Activated CD8-positive, alpha-beta memory T cell treated with anti-CD3 and anti-CD28 coated beads for 4 hours (primary cell): Measurements from ENCODE around the gene SELENON.

Experiments
- DNase-seq, 2 donors: peaks; one replicate each; pipeline ENCODE4 v3.0.0-alpha.2; 2020; ENCODE audit warnings: low read depth in 2 of 2

Gene SELENON, protein sequence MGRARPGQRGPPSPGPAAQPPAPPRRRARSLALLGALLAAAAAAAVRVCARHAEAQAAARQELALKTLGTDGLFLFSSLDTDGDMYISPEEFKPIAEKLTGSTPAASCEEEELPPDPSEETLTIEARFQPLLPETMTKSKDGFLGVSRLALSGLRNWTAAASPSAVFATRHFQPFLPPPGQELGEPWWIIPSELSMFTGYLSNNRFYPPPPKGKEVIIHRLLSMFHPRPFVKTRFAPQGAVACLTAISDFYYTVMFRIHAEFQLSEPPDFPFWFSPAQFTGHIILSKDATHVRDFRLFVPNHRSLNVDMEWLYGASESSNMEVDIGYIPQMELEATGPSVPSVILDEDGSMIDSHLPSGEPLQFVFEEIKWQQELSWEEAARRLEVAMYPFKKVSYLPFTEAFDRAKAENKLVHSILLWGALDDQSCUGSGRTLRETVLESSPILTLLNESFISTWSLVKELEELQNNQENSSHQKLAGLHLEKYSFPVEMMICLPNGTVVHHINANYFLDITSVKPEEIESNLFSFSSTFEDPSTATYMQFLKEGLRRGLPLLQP

DNA sequence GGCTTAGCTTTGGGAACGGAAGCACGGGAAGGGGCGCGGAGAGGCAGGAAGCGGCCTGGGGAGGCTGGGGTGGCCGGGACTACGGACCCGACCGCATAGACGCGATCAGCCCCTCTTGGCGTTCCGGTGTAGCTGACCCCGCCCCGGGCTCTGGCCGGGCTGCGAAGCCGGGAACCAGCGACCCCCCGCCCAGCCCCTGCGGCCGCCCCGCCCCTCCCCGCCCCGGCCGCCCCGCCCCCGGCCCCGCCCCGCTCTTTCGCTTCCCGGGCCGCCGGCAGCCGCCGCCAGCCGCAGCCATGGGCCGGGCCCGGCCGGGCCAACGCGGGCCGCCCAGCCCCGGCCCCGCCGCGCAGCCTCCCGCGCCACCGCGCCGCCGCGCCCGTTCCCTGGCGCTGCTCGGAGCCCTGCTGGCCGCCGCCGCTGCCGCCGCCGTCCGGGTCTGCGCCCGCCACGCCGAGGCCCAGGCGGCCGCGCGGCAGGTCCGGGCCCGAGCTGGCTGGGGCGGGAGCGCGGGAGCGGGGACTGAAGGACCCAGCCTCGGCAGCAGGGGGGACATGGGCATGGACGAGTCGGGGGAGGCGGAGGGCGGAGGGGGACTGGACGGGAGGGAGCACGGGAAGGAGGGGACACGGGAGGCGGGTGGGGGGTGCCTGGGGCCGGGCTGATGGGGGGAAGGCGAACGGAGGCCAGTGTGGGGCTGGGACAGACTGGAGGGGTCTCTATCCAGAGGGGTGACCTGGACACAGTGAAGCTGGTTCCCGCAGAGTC lies at the start of gene SELENON:
SELENON (plus strand) TSS at position 259 of the 768 bp plus-strand sequence; CDS start at position 297, 38 bp downstream.
- DNase-seq = no peak

DNA sequence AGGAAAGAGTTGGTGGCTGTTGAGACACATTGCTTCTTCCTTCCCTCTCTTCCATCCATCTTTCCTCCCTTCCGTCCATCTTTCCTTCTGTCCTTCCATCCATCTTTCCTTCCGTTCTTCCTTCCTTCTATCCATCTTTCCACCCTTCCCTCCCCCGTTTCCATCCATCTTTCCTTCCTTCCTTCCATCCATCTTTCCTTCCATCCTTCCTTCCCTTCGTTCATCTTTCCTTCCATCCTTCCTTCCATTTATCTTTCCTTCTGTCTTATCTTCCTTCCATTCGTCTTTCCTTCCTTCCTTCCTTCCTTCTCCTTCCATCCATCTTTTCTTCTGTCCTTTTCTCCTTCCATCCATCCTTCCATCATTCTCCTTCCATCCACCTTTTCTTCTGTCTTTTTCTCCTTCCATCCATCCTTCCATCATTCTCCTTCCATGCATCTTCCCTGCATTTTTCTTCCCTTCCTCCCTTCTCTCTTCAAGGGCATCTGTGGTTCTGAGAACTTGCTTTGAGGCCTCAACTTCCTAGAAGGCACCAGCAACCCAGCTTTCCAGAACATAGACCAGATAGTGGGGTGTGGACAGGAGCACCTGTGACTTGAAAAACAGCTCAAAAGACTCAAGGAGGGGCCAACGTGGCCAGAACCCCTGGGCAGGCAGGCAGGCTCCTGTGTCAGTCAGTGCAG lies 48.9 kb upstream of the SELENON start:
- DNase-seq = no peak

DNA sequence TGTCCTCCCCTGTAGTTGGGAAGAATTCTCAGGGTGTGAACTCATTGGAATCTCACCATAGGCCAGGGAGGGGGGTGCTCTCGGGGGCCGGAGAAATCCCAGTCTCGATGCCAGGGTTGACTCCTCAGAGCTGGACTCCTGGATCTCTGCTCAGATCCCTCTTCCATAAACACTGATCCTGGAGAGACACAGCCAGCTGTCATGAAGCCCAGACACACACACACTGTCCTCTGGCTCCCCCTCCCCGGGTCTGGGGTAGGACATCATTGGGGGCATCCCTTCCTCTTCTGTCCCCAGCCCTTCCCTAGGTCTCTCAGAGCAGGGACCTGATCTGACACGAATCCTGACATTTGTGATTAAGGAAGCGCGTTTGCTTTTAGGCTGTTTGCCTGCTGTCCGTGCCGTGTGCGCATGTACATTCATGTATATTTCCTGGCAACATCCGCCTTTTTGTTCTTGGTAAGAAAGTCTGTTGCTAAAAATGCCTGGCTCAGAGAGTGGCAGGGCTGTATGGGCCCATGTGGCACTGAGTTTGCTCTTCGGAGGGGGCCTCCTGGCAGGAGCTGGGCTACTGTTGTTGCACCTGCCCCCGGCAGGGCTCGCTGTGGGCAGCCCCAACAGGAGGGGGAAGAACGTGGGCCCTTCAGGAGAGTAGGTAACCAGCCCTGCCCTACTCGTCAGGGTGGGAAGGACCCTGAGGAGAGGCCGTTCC lies 45.4 kb upstream of the SELENON start:
- no peak for DNase-seq

DNA sequence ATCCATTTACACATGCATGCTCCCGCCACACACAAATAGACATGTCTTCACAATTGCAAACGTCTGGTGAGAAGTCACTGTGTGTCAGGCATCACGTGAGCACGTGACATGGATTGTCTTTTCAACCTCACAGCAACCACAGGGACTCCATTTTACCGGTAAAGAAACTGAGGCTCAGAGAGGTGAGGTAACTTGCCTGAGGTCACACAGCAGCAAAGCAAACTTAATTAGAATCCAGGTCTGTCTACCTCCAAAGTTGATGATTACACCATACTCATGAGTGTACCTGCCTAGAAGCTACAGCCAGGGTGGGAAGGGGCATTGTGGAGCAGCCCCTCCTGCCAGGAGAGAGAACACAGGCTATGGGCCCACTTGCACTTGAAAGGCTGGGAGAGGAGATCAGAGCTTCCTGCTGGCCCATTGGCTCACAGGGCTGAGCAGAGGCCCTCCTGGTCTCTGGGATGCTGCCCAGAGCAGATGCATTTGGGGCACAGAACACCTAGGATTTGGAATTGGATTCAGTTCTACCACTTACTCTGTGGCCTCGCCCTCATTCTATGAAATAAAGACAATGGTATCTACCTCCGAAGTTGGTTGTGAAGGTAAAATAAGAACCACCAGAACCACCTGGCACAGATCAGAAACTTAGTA lies 44.4 kb upstream of the SELENON start:
- no peak for DNase-seq

DNA sequence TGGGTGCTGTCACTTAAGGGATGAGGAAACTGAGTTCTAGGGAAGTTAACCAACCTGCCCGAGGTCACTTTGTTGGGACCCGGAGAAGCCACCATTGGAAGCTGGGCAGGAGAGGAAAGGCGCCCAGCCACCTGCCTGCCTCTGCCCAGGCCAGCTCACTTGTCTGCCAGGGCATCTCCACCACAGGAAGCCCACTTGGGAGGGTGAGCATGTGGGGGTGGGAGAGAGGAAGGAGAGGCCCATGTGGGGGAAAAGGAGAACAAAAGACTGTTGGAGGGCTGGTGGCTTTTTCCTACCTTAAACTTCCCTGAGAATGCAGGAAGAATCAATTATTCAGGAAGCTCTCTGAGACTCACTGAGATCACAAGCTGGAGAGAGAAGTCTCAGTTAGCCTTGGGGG lies 43.8 kb upstream of the SELENON start:
- no peak for DNase-seq

DNA sequence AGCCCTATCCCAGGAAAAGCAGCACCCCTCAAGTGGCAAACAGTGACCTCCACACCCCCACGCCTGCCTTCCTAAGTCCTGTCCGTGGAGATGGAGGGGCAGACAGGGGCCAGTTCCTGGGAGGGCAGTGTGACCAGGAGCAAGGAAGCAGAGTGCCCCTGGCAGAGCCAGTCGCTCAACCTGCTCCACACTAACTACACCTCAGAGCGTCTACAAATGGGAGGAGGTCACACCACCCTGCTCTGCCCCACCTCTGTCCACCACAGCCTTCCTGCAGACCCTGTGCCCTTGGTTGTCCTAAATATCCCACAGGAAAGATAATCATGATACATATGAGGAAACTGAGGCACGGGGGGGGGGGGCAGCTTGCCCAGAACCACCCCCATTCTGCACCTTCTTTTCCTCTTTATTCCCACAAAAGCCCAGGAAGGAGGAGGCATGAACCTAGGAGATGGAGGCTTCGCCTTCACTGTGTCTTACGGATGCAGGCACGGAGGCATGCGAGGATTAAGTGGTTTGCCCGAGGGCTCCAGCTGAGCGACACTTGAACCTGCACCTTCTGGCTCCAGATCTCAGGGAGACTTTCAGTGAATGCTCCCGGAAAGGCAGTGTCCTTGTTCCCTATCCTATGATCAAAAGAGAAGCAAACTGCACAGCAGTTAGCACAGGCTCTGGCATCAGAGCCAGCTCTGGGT lies 42.7 kb upstream of the SELENON start:
- no peak for DNase-seq

DNA sequence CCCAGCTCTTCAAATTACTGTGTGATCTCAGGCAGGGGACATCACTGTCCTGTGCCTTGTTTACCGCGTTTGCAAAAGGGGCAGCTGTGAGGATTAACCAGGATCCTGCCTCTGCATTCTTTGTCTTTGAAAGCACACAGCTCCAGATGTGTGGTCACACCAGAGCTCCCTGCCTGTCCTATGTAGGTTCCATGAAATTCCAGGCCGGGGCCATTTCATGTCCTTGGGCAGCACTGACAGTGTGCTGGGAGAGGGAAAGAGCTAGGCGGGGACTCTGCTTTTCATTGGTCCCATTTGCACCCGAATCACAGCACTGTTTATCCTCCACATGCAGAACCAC lies 42.2 kb upstream of the SELENON start:
- DNase-seq = no peak

DNA sequence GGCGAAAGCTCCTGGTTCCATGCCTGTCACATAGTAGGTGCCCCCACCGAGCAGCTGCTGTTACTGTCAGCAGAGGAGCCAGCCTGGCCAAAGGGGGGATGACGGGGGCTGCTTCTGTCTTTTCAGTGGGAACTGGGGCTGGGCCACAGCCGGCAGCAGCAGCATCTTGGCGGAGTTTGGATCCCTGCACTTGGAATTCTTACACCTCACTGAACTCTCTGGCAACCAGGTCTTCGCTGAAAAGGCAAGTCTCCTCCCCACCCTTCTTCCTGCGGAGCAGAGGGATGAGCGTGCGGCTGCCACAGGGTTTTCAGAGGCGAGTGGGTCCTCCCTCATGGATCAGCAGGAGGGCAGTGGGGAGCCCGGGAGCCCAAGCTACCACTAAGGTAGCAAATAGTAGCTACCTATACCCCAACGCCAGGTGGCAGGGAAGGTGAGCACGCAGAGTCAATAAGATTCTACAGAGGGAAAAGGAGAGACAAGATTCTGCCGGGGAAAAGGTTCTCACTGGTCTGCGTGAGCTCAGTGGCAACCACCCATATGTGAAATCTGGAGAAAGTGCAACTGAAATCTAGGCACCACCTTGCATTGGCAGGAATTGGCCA lies 41.4 kb upstream of the SELENON start:
- DNase-seq = no peak

DNA sequence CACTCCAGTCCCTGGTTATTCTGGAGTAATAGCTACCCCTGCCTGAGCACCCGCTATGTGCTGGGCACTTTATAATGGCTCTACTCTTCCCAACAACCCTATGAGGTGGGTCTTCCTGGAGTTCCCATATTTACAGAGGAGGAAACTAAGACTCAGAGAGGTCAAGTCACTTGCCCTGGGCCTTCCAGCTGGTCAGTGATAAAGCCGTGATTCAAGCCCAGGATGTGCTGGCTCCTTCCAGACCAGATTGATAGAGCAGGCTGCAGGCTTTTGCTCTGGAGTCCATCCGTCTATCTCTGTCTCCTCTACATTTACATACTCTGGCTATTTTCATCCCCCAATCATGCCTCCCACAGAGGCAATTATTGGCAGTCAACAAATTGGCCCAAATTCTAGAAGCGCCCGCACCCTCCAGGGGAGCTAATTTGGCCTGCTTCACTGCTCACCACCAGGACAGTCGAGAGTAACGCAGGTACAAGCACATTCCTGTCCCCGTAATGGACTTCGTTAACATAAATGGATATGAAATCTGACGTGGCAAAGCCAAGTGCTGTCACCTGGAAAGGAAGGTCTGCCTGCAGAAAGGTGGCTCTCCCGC lies 39.8 kb upstream of the SELENON start:
- no peak for DNase-seq

DNA sequence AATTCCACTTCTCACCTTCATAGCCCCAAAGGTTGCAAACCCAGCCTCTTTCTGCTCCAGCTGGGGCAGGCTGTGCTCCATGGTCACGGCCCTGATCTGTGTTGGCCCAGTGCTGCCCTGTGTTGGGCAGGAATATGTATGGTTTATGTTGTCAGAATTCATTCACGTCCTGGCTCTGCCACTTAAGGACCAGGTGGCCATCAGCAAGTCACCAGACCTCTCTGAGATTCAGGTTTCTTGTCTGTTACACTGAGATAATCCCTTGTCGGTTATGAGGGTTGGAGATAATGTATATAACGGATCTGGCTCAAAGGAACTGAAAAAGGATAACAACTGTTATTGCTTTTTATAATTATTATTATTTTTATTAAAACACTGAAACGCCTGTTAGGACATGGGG lies 39.1 kb upstream of the SELENON start:
- DNase-seq = no peak

DNA sequence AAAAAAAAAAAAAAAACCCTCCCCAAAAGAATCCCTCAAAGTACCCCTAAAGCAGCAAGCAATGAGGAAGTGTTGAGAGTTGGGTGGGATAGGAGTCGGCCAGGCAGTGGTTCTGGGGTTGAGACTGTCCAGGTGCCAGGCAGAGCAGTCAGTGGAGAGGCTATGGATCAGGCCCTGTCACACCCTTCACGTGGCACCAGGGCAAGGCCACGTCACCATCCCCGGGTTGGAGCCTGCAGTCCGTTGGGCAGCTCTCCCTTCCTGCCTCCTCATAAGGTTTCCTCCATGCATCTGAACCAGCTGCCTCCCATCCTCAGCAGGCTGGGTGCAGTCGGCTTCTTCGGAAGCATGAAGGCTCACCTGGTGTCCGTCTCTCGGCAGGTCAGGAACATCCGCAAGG lies 36.5 kb upstream of the SELENON start:
- no peak for DNase-seq

DNA sequence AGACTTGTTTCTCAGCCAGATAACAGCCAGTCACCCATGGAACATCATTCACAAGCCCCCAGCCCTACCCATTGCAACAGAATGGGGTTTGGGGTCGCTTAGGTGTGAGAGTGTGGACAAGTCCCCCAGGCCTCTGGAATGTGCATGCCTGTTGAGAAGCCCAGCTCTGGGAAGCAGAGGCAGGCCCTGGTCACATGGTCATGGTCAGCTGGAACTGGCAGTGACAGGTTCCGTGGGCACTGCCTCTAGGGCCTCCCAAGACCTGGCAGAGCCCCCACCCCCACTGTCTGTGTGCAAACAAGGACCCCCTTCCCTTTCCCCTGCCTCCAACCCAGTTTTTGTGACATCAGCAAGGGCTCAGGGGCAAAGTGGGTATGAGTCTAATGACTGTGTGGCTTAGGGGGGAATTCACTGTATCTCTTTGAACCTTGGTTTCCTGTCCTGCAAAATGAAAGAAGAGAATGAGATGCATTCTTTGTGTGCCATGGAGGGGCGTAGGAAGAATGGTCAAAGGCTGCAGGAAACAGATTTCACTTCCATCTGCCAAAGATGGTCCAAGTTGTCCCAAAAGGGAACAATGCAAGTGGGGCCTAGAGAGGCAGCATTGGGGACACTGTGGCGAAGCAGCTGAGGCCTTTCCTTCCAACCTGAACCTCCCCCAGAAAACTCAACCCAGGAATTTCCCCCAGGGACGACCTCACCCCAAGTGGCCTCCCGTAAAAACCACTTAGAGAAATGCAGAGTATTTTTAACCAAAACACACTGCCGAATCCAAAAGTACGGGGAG lies 34.7 kb upstream of the SELENON start:
- no peak for DNase-seq

DNA sequence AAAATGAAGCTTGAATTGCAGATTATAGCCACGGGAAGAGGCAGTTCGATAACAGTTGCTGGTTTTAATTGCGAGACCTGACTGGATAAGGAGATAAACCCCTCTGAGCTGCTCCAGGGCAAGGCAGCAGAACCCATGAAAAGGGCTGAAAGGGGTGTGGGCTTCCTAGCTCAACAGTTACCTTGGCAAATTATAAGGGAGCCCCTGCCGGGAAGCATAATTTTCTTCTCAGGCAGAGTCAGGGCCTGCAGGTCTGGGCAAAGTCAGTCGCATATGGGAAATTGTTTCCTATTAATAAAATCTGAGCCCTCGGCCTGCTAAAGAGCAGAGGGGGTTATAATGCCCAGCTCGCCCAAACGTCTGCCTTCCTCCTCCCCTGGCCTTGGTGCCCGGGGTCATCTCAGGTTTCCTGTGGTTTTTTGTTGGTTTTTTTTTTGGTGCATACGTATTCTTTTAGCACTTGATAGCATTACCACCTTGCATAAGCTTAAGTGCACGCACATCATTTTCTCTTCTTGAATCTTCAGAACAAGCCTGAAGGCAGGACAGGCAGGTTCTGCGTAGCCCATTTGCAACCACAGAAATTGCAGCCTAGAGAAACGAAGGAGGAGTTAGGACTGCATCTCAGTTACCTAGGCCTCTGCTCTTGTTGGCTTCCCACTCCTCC lies 33.9 kb upstream of the SELENON start:
- no peak for DNase-seq

DNA sequence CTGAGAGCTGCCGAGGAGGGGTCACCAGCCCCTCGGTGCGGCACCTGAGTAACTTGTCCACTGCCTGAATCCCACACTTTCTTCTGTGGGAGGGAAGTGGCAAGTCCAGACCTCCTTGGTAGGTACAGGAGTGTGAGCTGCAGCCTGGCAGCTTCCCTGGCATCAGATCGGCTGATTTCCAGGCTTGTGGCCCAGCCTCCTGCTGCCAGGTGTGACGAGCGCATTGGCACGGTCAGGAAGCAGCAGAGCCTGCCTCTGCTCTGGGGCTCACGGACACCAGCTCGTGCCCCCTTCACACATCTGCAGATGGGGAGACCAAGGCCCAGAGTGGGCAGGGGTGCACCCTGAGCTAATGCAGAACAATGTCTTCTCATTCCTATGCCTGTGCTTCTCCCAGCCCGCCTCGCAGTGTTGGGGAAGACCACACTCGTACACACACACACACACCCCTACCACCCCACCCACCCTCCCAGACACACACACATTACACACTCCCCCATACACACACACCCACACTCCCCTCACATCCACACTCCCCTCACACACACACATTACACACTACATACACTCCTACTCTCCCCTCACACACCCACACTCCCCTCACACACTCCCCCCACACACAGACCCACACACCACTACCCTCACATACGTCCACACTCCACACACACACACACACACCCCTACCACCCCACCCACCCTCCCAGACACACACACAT lies 33.1 kb upstream of the SELENON start:
- no peak for DNase-seq

DNA sequence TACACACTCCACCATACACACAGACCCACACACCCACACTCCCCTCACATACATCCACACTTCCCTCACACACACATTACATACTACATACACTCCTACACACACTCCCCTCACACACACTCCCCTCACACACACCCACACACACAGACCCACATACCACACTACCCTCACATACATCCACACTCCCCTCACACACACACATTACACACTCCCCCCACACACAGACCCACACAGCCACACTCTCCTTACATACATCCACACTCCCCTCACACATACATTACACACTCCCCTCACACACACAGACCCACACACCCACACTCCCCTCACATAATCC lies 32.6 kb upstream of the SELENON start:
- no peak for DNase-seq

DNA sequence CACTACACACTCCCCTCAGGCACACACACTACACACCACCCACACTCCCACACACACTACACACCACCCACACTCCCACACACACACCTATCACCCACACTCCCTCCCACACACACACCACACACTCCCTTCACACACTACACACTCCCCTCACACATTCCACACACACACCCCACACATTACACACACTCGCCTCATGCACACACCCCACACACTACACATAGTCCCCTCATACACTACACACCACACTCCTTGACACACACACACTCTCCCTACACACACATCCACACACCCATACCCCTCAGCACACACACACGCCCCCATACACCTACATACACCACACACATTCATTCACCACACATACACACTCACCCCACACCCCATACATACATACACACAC lies 31.0 kb upstream of the SELENON start:
- DNase-seq = no peak

DNA sequence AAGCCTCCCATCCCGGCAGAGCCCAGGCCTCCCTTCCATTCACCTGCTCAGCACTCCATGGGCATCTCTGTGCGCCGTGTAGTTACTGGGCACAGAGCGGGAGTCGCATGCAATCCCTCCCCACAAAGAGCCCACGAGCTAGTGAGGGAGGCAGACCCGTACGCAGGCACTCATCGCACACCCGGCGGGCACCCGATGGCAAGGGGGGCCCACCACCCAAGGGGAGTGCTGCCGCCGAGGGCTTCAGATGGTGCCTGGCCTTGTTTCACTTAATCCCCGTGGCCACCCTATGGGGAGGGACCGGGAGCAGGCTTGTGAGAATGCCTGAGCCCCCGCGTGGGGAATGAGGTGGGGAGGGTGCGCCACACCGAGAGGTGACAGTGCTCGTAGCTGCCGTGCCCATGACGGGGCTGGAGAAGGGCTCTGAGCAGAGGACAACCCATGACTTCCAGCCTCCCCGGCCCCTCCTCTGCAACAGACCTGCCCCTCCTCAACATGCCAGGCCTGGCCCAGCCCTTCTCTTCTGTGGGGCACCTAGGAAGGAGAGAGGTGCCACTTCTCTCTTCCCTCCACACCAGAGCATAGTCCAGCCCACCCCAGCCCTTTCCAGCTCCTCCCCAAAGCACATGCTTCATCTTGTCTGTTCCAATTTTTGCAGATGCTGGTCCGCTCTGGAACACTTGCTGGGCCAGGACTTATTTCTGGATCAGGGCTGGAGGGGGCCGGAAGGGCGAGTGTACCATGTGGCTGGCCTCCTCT lies 30.2 kb upstream of the SELENON start:
- DNase-seq = no peak
